GM10847 (cell line): ENCODE data around the gene PRDX5.

Experiments
- POLR2A ChIP-seq: IDR thresholded peaks from 2 replicates; pipeline ENCODE4 v1.6.1; 2011; ENCODE audit not compliant: insufficient read length; ENCODE audit errors: extremely low read depth

The PRDX5 gene

GRCh38 chr11:64313491-64314145, 4.3 kb upstream of the PRDX5 start:
- no peak for TF ChIP-seq POLR2A

GRCh38 chr11:64314146-64314804, 3.6 kb upstream of the PRDX5 start:
- TF ChIP-seq POLR2A, result no peak

- TF ChIP-seq POLR2A, result no peak
These were observed 2.9 kb upstream of the PRDX5 start for GRCh38 chr11:64314805-64315561.

GRCh38 chr11:64316672-64317324, 1.1 kb upstream of the PRDX5 start:
- TF ChIP-seq POLR2A, result no peak

GRCh38 chr11:64317325-64317960, 478 bp upstream of the PRDX5 start, which contains the start of gene TRMT112:
TRMT112 (minus strand) TSS chr11:64317559; CDS start chr11:64317526, 33 bp downstream.
- TF ChIP-seq POLR2A, result peak; percentile 81

GRCh38 chr11:64318766-64319761, 1.1 kb downstream of the PRDX5 start:
- no peak for TF ChIP-seq POLR2A

GRCh38 chr11:64320556-64320955, 2.6 kb downstream of the PRDX5 start:
- TF ChIP-seq POLR2A, result no peak

- no peak for TF ChIP-seq POLR2A
These were observed 3.1 kb downstream of the PRDX5 start for GRCh38 chr11:64321026-64321425.

- TF ChIP-seq POLR2A, result no peak
These were observed 3.6 kb downstream of the PRDX5 start for GRCh38 chr11:64321533-64321932.

- TF ChIP-seq POLR2A, result no peak
These were observed 5.0 kb downstream of the PRDX5 start for GRCh38 chr11:64322925-64323260.

GRCh38 chr11:64323373-64323772, 5.5 kb downstream of the PRDX5 start:
- TF ChIP-seq POLR2A, result no peak

- no peak for TF ChIP-seq POLR2A
These were observed 7.0 kb downstream of the PRDX5 start for GRCh38 chr11:64324692-64325469.

- TF ChIP-seq POLR2A, result no peak
These were observed 9.5 kb downstream of the PRDX5 start for GRCh38 chr11:64327375-64327774.
